GM18526 (cell line): Measurements from ENCODE around the gene CNIH2.

Source experiments
- POLR2A ChIP-seq: IDR thresholded peaks from 3 replicates; pipeline ENCODE4 v1.6.1; 2011; ENCODE audit not compliant: insufficient read length; ENCODE audit errors: extremely low read depth

CNIH2 gene

DNA sequence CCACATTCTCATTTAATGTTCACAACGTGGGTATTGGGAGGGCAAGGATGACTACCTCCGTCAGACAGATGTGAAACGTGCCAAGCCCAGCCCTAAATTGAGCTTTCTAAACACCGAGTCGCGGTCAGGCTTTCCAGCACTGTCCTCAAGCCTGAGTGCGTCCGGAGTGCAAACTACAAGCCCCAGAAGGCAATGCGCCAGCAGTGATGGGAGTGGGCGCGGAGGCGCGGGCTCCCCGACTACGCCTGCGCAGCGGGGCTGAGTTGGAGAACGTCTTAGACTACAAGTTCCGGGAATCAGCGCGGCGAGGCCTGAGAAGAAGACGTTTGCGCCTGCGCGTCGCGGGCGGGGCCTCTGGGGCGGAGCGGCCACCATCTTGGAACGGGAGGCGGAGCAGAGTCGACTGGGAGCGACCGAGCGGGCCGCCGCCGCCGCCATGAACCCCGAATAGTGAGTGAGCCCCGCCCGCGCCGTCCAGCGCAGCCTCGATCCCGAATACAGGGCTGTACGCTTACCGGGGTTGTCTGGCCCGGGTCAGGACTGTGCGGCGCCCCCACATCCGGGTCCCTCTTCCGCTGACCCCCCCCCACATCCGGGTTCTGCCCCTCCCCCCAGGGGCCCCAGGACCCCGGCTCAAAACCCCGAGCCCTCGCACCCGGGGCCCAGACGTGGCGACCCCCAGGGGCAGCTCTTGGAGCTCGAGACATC is 9.6 kb upstream of the CNIH2 start, which contains the start of gene RAB1B:
Gene RAB1B, plus strand, starts transcription at position 396 of the 708 bp plus-strand sequence. Its CDS starts 41 bp downstream, at position 437.
- TF ChIP-seq POLR2A: peak; percentile 68

DNA sequence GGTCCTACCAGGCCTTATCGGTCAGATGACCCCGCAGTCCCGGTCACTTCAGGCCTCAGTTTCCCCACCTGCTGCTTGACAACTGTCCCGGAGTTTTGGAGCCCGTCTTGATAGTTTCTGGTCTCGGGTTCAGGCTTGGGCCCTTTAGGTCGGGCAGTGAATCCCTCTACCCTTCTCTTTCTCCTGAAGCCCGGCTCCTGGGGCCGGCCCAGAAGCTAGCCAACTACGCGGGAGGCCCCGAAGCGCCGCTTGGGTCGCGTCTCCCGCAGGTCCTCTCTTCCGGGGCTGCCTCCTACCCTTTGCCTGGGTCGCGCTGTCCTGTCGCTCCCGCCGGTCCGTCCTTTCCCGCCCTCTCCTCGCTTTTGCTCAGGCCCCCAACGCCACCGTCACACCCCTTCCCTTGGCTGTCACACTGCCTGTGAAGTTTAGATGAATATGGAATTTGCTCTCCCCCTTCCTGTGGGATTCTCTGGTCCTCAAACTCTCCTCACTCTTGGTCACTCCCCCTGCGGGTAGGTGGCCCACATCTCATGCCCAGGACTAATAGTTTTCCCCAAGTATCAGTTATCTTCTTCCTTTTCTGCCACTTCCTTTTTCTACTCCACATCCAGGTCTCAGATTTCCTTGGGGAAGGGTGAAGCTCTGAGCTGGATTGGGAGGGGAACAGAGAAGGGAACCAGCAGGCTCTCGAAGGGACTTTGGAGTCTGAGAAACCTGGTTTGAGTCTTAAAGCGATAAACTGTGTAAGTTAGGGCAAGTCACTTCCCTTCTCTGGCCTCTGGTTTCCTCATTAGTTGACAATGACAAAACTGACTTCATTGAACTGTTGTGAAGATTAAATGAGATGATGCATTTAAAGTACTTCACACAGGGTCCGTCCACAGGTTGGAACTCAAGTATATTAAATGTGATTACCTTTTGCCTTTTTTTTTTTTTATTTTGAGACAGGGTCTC is 8.7 kb upstream of the CNIH2 start:
- TF ChIP-seq POLR2A: no peak

DNA sequence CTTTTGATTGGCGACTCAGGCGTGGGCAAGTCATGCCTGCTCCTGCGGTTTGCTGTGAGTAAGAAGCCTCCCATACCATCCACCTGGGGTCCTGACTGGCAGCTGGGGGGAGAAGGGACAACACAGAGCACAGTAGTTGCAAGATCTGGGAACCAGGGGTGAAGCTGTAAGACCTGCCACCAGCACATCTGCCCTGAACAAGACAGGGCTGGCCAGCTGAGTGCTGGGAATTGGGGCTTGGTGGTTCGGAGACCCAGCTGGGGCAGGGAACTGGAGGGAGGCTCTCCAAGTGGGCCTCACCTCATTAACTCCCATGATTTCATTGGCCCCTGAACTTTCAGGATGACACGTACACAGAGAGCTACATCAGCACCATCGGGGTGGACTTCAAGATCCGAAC is 6.2 kb upstream of the CNIH2 start:
- no peak for TF ChIP-seq POLR2A

DNA sequence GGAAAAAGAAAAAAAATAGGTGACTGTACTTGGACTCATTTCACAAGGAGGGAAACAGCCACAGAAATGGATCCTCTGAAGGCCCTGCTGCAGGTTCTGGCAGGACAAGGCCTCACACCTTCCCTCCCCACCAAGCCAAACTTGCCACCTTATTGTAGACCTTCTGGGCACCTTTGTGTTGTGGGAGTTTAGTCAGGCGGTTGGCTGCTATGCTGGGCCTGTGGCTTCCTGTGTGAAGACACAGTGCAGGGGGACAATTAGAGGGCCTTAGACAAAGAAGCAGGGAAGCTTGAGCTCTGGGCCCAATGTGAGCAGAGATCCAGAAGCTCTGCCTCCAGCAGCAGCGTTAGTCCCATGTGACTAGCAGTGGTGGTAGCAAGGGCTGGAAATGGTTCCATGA is 5.4 kb upstream of the CNIH2 start:
- no peak for TF ChIP-seq POLR2A

DNA sequence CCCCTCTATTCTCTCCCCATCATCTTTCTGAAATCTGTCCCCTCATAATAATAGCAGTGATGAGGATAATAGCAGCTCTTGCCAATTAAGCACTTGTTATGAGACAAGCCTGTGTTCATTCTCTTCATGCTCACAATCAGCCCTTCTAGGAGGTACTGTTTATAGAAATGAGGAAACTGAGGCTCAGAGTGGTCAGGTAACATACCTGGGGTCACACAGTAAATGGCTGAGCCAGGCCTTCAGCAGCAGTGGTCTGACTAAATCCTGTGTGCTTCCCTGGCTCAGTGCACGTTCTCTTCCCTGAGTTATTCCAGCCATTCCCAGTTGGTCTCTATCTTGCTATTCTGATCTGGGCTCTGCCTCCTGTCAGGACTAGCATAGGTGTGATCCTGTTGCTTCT is 3.8 kb upstream of the CNIH2 start:
- no peak for TF ChIP-seq POLR2A

DNA sequence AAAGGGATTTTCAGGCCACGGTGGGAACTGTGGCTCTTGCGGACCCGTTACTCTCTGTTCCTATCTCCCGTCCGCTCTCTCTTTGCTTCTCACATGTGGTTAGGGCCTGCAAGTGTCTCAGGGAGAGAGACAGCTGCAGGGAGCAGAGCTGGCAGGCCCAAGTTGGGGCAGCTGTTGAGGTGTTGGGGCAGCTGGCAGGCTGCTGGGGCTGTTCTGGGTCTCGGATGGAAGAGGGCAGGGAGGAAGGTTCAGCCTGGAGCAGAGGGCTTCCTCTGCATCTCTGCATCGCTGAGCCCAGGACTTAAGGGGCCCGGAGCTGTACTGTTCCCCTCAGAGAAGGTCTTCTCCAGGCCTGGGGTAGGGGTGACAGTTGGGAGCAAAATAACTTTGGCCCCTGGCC is 2.6 kb upstream of the CNIH2 start:
- no peak for TF ChIP-seq POLR2A

DNA sequence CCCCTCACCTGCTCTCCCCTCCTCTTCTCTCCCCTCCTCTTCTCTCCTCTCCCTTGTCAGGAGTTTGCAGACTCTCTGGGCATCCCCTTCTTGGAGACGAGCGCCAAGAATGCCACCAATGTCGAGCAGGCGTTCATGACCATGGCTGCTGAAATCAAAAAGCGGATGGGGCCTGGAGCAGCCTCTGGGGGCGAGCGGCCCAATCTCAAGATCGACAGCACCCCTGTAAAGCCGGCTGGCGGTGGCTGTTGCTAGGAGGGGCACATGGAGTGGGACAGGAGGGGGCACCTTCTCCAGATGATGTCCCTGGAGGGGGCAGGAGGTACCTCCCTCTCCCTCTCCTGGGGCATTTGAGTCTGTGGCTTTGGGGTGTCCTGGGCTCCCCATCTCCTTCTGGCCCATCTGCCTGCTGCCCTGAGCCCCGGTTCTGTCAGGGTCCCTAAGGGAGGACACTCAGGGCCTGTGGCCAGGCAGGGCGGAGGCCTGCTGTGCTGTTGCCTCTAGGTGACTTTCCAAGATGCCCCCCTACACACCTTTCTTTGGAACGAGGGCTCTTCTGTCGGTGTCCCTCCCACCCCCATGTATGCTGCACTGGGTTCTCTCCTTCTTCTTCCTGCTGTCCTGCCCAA is 1.9 kb upstream of the CNIH2 start:
- TF ChIP-seq POLR2A: no peak

DNA sequence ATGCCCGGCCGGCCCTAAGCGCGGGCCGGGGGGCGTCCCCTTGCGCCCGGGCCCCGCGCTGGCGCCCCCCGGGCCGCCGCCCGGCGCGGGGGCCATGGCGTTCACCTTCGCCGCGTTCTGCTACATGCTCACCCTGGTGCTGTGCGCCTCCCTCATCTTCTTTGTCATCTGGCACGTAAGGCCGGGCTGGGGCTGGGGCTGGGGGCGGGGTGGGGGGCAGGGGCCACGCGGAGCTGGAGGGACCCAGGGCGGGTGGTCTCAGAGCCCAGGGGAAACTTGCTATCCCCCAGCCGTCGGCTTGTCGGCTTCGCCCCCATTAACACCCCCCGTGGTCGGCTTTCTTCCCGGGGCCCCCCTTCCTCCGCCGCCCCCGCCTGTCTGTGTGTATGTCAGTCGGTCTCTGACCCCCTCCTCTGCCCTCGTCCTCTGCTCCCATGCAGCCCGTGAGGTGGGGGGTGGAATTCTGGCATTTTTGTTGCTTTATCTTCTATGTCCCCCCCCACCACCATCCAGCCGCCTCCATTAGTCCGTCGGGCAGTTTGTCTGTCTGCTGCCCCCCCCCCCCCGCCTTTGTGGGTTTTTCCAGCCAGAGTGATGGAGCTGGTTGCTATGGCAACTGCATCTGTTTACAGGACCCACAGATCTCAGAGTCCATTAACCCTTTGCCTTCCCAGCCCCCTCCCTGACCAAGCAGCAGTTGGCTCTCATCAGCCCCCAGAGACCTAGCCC is 552 bp downstream of the CNIH2 start:
- TF ChIP-seq POLR2A: no peak

DNA sequence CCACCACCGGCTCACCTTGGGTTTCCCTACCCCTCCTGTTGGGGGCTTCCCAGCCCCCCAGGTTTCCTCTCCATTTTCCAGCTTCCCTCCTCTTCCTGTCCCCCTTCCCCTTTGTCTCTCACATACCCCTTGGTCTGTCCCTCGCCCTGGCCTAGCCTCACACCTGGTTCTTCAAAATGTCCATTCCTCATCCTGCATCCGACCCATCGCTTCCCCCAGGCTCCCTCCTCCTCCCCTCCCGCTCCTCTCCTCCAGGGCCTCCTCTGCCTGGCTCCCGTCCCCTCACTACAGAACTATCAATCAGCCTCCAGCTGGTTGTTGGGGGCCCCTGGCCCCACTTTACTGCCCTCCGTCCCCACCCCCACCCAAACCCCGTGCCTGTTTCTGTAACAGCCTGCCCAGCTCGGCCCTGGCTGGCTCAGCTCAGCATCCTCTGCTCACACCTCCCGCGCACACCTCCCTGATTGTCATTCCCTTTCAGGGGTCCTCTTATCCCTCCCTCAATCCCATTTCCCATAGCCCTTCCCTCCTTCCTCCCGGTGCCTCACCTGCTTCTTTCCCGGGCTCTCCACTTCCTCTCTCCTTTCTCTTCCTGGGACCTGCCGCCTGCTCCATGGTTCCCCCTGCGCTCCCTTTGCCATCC is 1.2 kb downstream of the CNIH2 start:
- no peak for TF ChIP-seq POLR2A

DNA sequence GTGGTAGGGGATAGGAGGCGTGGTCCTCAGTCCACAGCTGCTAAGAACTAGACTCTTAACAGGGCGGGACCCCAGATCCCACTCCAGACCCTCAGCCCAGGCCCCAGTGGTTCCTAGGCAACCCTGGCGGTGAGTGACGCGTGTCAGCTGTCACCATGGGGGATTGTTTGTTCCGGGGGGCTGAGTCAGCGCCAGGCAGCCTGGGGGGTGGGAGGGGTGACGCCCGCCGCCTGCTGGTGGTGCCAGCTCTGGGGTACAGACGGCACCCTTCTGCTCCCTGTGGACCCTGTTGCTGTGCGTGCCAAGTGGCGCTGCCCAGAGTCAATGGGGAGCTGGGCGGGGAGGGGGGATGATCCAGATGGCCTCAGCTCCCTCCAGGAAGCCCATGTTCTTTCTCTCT is 2.5 kb downstream of the CNIH2 start:
- no peak for TF ChIP-seq POLR2A

DNA sequence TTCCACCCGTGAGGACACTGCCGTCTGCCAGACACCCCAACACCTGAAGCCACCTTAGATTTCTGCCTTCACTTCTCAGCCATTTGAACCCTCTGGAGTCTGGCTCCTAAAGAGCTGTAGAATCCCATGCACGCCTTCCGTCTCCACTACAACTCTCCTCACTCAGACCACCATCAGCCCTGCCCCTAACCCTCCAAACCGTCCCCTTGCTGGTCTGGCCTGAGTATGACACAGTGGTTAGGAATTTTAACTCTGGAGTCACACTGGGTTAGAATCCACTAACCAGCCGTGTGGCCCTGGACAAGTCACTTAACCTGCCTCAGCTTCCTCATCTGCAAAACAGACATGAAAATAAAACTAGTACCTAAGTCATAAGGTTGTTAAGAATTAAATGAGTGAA is 3.0 kb downstream of the CNIH2 start:
- no peak for TF ChIP-seq POLR2A

DNA sequence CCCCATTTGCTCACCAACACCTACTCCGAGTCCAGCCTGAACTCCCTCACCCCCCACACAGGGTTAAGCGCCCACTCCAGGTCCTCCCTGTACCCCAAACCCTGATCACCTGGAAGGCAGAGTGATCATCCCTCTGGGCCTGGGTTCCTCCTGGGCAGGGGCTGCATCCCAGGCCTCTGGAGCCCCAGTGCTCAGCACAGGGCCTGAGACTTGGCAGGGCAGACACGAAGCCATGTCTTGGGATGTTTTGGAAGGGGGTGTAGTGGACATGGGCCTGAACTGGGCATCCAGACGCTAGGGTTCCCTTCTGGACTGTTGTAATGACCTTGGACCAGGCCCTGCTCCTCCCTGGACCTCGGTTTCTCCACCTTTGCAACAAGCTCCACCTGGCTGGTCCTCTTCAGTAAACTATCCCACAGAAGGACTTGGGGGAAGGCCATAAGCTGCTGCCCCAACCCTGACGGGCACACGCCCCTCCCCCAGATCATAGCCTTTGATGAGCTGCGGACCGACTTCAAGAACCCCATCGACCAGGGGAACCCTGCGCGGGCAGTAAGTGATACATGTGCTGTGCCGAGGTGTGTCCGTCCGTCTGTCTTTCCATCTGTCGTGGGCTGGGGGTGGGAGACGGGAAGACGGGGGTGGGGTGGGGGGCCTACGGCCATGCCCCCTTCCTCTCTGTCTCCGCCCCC is 3.9 kb downstream of the CNIH2 start:
- TF ChIP-seq POLR2A: no peak

DNA sequence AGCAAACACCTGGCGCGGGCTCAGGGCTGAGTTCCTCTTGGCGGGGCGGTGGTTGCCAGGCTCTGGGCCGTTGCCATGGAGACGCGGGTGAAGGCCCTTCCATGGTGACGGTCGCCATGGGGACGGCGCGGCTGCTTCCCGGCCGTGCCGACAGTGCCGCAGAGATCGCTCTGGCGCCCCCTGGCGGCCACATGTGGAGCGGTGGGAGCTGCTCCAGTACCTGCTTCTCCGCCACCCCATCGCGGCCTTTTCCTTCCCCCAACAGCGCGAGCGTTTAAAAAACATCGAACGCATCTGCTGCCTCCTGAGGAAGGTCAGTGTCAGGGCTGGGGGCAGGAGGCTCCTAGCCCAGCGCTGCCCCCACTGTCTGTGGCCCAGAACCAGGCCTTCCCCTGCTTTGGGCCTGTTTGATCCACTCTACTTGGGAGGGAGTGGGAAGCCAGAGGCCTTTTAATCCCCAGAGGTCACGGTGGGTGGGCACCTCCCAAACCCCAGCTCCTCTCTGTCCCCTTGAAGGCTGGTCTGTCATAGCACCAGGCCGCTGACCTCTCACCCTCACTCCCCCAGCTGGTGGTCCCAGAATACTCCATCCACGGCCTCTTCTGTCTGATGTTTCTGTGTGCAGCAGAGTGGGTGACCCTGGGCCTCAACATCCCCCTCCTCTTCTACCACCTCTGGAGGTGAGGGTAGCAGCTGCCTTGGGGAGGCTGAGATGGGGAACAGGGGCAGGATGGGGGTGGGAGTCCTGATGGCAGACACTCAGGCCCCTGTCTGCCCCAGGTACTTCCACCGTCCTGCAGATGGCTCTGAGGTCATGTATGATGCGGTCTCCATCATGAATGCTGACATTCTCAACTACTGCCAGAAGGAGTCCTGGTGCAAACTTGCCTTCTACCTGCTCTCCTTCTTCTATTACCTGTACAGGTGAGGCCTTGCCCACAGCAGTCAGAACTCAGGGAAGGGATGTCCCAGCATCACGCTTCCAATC is 4.8 kb downstream of the CNIH2 start:
- no peak for TF ChIP-seq POLR2A
